ENCODE results near the gene ZW10. TPM values are rescaled to one million over a fixed set of nuclear protein-coding genes. Genes with fewer than 3 reads are reported as not detected.
"Not testable (repeated sequence)": the region's sequence is repeated elsewhere in the genome, so short reads cannot be mapped to it uniquely, and the experiment has no call there.

The ZW10 gene
- total and polyA plus RNA-seq, 2 donors (not counting 1 experiment from before 2014, with no cell fraction given) = 4.8 to 11.9 TPM

- Mint-ChIP-seq H3K27me3 (peaks cover 16% of the 10 kb centered on the region), H3K9me3 (ENCODE audit: insufficient read depth) (no peaks in the 10 kb centered on the region), H3K4me3 (no peak overlapping the region), H3K27ac (no peak overlapping the region), H3K4me1 (no peaks in the 10 kb centered on the region)
- Histone ChIP-seq H3K4me3 (ENCODE audit: control extremely low read depth in 1 of 5, extremely low read depth in 1 of 5, insufficient read depth in 1 of 5, low read depth in 2 of 5, low read length in 4 of 5) (no peak overlapping the region), H2AFZ (ENCODE audit: insufficient read depth, low read depth, low read length, poor library complexity, severe bottlenecking) (no peak overlapping the region), H3K36me3 (replicated peaks in 1 of 2; ENCODE audit: control extremely low read depth in 1 of 2, control insufficient read depth in 1 of 2, extremely low read depth in 1 of 2, insufficient read depth in 2 of 2, low read length in 1 of 2) (no peaks in the 10 kb centered on the region), H3K27ac (ENCODE audit: low read length in 2 of 2) (no peak overlapping the region), H3K79me2 (ENCODE audit: control insufficient read depth, insufficient read depth, low read length) (no peaks in the 10 kb centered on the region), H3K9ac (ENCODE audit: low read length) (no peak overlapping the region), H3K9me3 (ENCODE audit: control extremely low read depth in 1 of 3, control insufficient read depth in 2 of 3, insufficient read depth in 1 of 3, low read length in 2 of 3) (no peaks in the 10 kb centered on the region), H3K27me3 (replicated peaks in 1 of 4; ENCODE audit: control extremely low read depth in 1 of 4, control insufficient read depth in 3 of 4, insufficient read depth in 4 of 4, low read length in 3 of 4) (peaks cover 0 to 6% (median 0%) of the 10 kb centered on the region in 4 experiments), H3K4me2 (replicated peaks; ENCODE audit: low read depth, low read length, poor library complexity, severe bottlenecking) (no peak overlapping the region), H3K4me1 (ENCODE audit: control insufficient read depth in 2 of 2, insufficient read depth in 2 of 2, low read length in 2 of 2) (no peaks in the 10 kb centered on the region), H4K20me1 (ENCODE audit: control insufficient read depth, insufficient read depth, low read length, poor library complexity, severe bottlenecking) (no peaks in the 10 kb centered on the region)
- TF ChIP-seq CTCF (IDR thresholded peaks at IDR 0.05) (no peak), EZH2 (IDR thresholded peaks at IDR 0.05; ENCODE audit: borderline replicate concordance, insufficient read depth, low read depth, low read length, poor library complexity, severe bottlenecking) (no peak)
- ATAC-seq (ENCODE audit: low read depth) (no peak), DNase-seq (no peak)
- WGBS (ENCODE audit: insufficient coverage) = 85% methylated on average over 35 of the region's 35 CpGs
- POLR2A ChIA-PET = interaction anchor here (0.6 kb wide), 1 partner anchor 1732 kb away, joined by 4 read pairs; no protein-coding TSS in a partner anchor
- CTCF ChIA-PET = no interaction called here
- intact Hi-C loops (cut with micrococcal nuclease) = no loop called here
Measured at GRCh38 chr11:113789675-113790320, 16.3 kb upstream of the ZW10 start.

DNA sequence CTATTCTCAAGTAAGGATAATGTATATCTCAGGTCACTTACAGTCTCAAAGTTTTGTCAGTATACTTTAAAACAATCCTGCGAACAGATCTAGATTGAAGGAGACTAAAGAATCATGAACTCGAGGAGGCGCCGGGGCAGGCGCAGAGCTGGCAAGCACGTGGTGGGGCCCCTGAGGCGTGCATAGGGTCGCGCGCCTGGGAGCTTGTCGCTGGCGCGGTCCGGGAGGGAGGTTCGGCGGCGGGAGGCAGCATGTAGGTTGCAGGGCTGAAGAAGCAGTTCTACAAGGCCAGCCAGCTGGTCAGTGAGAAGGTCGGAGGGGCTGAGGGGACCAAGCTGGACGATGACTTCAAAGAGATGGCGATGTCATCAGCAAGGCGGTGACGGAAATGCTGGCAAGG, 15.5 kb upstream of the ZW10 start:
- H3K36me3 ChIP-seq (replicated peaks in 1 of 2; ENCODE audit: control extremely low read depth in 1 of 2, control insufficient read depth in 1 of 2, extremely low read depth in 1 of 2, insufficient read depth in 2 of 2, low read length in 1 of 2); H3K27ac ChIP-seq (ENCODE audit: low read length in 2 of 2); H3K4me3 ChIP-seq (ENCODE audit: control extremely low read depth in 1 of 5, extremely low read depth in 1 of 5, insufficient read depth in 1 of 5, low read depth in 2 of 5, low read length in 4 of 5); H3K9ac ChIP-seq (ENCODE audit: low read length); H2AFZ ChIP-seq (ENCODE audit: insufficient read depth, low read depth, low read length, poor library complexity, severe bottlenecking); H3K4me1 Mint-ChIP-seq; H4K20me1 ChIP-seq (ENCODE audit: control insufficient read depth, insufficient read depth, low read length, poor library complexity, severe bottlenecking); H3K9me3 ChIP-seq (ENCODE audit: control extremely low read depth in 1 of 3, control insufficient read depth in 2 of 3, insufficient read depth in 1 of 3, low read length in 2 of 3); H3K4me1 ChIP-seq (ENCODE audit: control insufficient read depth in 2 of 2, insufficient read depth in 2 of 2, low read length in 2 of 2); H3K9me3 Mint-ChIP-seq (ENCODE audit: insufficient read depth); H3K4me3 Mint-ChIP-seq; H3K27ac Mint-ChIP-seq; POLR2A ChIA-PET; H3K79me2 ChIP-seq (ENCODE audit: control insufficient read depth, insufficient read depth, low read length); intact Hi-C loops (cut with micrococcal nuclease); H3K27me3 ChIP-seq (replicated peaks in 1 of 4; ENCODE audit: control extremely low read depth in 1 of 4, control insufficient read depth in 3 of 4, insufficient read depth in 4 of 4, low read length in 3 of 4); H3K4me2 ChIP-seq (replicated peaks; ENCODE audit: low read depth, low read length, poor library complexity, severe bottlenecking); ATAC-seq (ENCODE audit: low read depth); DNase-seq: not testable (repeated sequence)
- peaks cover 23% of the 10 kb centered on the region for H3K27me3 Mint-ChIP-seq
- CTCF ChIA-PET = interaction anchor here (1.0 kb wide), 1 partner anchor 8 kb away, joined by 3 read pairs; no protein-coding TSS in a partner anchor
- 84% methylated on average over 22 of the region's 22 CpGs for WGBS (ENCODE audit: insufficient coverage)
